HAP-1 (cell line): Measurements from ENCODE around the gene CATSPERB.
"Not testable (repeated sequence)": the region's sequence is repeated elsewhere in the genome, so short reads cannot be mapped to it uniquely, and the experiment has no call there.

Source experiments
- DNase-seq, 2 experiments: peaks; one replicate each; pipeline ENCODE4 v3.0.0-alpha.2; 2016 to 2020; ENCODE audit warnings: low spot score in 2 of 2
- H3K27me3 ChIP-seq: fragments of 250-450 bp; sonication (Bioruptor Pico); 2 replicates; pipeline ENCODE4 v1.5.1; 2020; ENCODE audit warnings: low read depth, mild to moderate bottlenecking, moderate library complexity
- H3K36me3 ChIP-seq: fragments of 250-450 bp; sonication (Bioruptor Pico); replicated peaks from 2 replicates; pipeline ENCODE4 v1.5.1; 2020; ENCODE audit warnings: mild to moderate bottlenecking
- H3K4me1 ChIP-seq: fragments of 250-450 bp; sonication (Bioruptor Pico); 2 replicates; pipeline ENCODE4 v1.5.1; 2020; ENCODE audit warnings: mild to moderate bottlenecking
- H3K4me3 ChIP-seq: fragments of 250-450 bp; sonication (Bioruptor Pico); 2 replicates; pipeline ENCODE4 v1.5.1; 2020; ENCODE audit warnings: mild to moderate bottlenecking, moderate library complexity
- H3K9me3 ChIP-seq: fragments of 250-450 bp; sonication (Bioruptor Pico); 2 replicates; pipeline ENCODE4 v1.5.1; 2020; ENCODE audit warnings: mild to moderate bottlenecking, moderate library complexity
- in situ Hi-C: fragments of 300-500 bp; cut with MboI; formaldehyde crosslinking; loops from 3 replicates; pipeline ENCODE4 v1.14.3; 2020; ENCODE audit warnings: low sequenced_read_pairs, inconsistent platforms, mixed read lengths

CATSPERB gene

GRCh38 chr14:91723501-91723900 lies 8.4 kb downstream of the CATSPERB start:
- H3K4me1 ChIP-seq = no peaks in the 10 kb centered on the region
- H3K27me3 ChIP-seq = no peaks in the 10 kb centered on the region
- H3K36me3 ChIP-seq = no peaks in the 10 kb centered on the region
- no peaks in the 10 kb centered on the region for H3K9me3 ChIP-seq
- DNase-seq = no peak
- no peak overlapping the region for H3K4me3 ChIP-seq
- in situ Hi-C loops = no loop called here

GRCh38 chr14:91722386-91722785 lies 9.5 kb downstream of the CATSPERB start:
- no peaks in the 10 kb centered on the region for H3K9me3 ChIP-seq
- in situ Hi-C loops = no loop called here
- DNase-seq = no peak

GRCh38 chr14:91719839-91720238 lies 12.0 kb downstream of the CATSPERB start:
- H3K36me3 ChIP-seq = no peaks in the 10 kb centered on the region
- no peaks in the 10 kb centered on the region for H3K27me3 ChIP-seq
- in situ Hi-C loops = no loop called here
- no peaks in the 10 kb centered on the region for H3K4me1 ChIP-seq
- DNase-seq = no peak
- no peak overlapping the region for H3K4me3 ChIP-seq
- H3K9me3 ChIP-seq = no peaks in the 10 kb centered on the region

More at GRCh38 chr14:91722386-91722785, 9.5 kb downstream of the CATSPERB start:
- no peaks in the 10 kb centered on the region for H3K4me1 ChIP-seq
- no peaks in the 10 kb centered on the region for H3K36me3 ChIP-seq
- H3K27me3 ChIP-seq = no peaks in the 10 kb centered on the region
- H3K4me3 ChIP-seq = no peak overlapping the region

DNA sequence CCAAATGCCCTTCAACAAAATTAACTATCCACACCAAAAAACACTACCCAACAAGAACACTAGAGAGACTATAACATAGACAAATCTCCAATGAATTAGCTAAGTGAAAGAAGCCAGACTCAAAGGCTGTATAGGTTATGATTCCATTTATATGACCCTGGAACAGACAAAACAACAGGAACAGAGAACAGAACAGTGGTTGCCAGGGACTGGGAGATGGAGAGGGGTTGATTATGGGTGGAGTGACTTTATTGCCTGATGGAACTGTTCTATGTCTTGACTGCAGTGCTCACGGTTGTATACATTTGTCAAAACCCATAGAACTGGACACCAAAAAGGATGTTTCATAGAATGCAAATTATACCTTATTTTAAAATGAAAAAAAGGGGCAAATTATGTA lies 14.9 kb downstream of the CATSPERB start:
- no peak overlapping the region for H3K4me3 ChIP-seq
- no peaks in the 10 kb centered on the region for H3K36me3 ChIP-seq
- H3K4me1 ChIP-seq = no peaks in the 10 kb centered on the region
- H3K27me3 ChIP-seq = no peaks in the 10 kb centered on the region
- H3K9me3 ChIP-seq = no peaks in the 10 kb centered on the region
- DNase-seq = no peak
- in situ Hi-C loops = no loop called here

- no peaks in the 10 kb centered on the region for H3K9me3 ChIP-seq
- H3K27me3 ChIP-seq = no peaks in the 10 kb centered on the region
- no peaks in the 10 kb centered on the region for H3K4me1 ChIP-seq
- DNase-seq = no peak
- H3K4me3 ChIP-seq = no peak overlapping the region
- H3K36me3 ChIP-seq = no peaks in the 10 kb centered on the region
- in situ Hi-C loops = no loop called here
These were observed 17.1 kb downstream of the CATSPERB start for GRCh38 chr14:91714805-91715204.

- H3K4me1 ChIP-seq = no peaks in the 10 kb centered on the region
- H3K9me3 ChIP-seq = no peaks in the 10 kb centered on the region
- H3K4me3 ChIP-seq = no peak overlapping the region
- DNase-seq = no peak
- in situ Hi-C loops = no loop called here
- no peaks in the 10 kb centered on the region for H3K27me3 ChIP-seq
- H3K36me3 ChIP-seq = no peaks in the 10 kb centered on the region
These were observed 23.1 kb downstream of the CATSPERB start for GRCh38 chr14:91708795-91709194.

GRCh38 chr14:91706996-91707395 lies 24.9 kb downstream of the CATSPERB start:
- H3K9me3 ChIP-seq = no peaks in the 10 kb centered on the region
- no peak overlapping the region for H3K4me3 ChIP-seq
- no peaks in the 10 kb centered on the region for H3K36me3 ChIP-seq
- H3K27me3 ChIP-seq = no peaks in the 10 kb centered on the region
- no peaks in the 10 kb centered on the region for H3K4me1 ChIP-seq
- in situ Hi-C loops = no loop called here
- no peak for DNase-seq

GRCh38 chr14:91694643-91695042 lies 37.2 kb downstream of the CATSPERB start:
- no peaks in the 10 kb centered on the region; the same call in 1 of the 2 replicates for H3K9me3 ChIP-seq
- H3K4me3 ChIP-seq = no peak overlapping the region
- no peaks in the 10 kb centered on the region for H3K27me3 ChIP-seq
- H3K4me1 ChIP-seq = no peaks in the 10 kb centered on the region
- no peaks in the 10 kb centered on the region for H3K36me3 ChIP-seq
- no peak for DNase-seq
- in situ Hi-C loops = no loop called here

GRCh38 chr14:91693346-91693745 lies 38.5 kb downstream of the CATSPERB start:
- H3K9me3 ChIP-seq = no peaks in the 10 kb centered on the region; the same call in 1 of the 2 replicates
- H3K27me3 ChIP-seq = no peaks in the 10 kb centered on the region
- no peaks in the 10 kb centered on the region for H3K36me3 ChIP-seq
- H3K4me3 ChIP-seq = no peak overlapping the region
- DNase-seq = no peak
- in situ Hi-C loops = no loop called here
- no peaks in the 10 kb centered on the region for H3K4me1 ChIP-seq

DNA sequence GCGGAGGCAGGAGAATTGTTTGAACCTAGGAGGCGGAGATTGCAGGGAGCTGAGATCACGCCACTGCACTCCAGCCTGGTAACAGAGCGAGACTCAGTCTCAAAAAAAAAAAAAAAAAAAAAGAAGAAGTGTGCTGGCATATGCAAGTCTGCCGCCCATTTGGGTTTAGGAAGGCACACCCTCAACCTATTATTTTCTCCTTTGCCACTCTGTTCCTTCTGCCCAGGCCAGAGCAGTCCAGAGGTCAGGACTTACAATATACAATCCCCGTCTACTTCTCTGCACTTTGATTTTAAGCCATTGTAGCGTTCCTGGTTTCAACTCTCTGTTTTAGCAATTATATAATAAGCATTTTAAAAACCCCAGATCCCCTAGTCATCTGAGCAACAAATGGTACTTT lies 39.8 kb downstream of the CATSPERB start:
- H3K4me1 ChIP-seq = no peaks in the 10 kb centered on the region
- in situ Hi-C loops = no loop called here

DNA sequence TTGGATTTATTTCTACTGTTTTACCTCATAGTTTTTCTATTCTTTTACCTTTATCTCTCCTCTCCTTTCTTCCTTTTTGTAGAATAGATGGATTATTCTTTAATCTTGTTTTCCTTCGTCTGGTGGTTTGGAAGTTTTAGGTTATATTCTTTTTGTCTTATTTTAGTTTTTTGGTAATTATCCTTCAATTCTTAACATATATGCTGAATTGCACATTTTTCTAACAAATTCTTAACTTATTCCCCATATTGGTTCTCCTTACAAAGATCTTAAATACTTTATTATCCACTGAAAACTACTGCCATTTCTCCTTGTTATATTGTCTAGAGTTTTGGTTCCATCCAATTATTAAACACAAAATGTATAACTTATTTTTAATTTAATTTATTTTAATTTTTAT lies 42.3 kb downstream of the CATSPERB start:
- Histone ChIP-seq H3K4me1 (no peaks in the 10 kb centered on the region), H3K36me3 (no peaks in the 10 kb centered on the region), H3K27me3 (no peaks in the 10 kb centered on the region), H3K4me3 (no peak overlapping the region), H3K9me3 (no peaks in the 10 kb centered on the region; the same call in 1 of the 2 replicates)
- DNase-seq = no peak
- in situ Hi-C loops = no loop called here

More for the DNA sequence above, 39.8 kb downstream of the CATSPERB start:
- H3K9me3 ChIP-seq = no peaks in the 10 kb centered on the region; the same call in 1 of the 2 replicates
- DNase-seq = no peak
- no peak overlapping the region for H3K4me3 ChIP-seq
- no peaks in the 10 kb centered on the region for H3K27me3 ChIP-seq
- H3K36me3 ChIP-seq = no peaks in the 10 kb centered on the region

DNA sequence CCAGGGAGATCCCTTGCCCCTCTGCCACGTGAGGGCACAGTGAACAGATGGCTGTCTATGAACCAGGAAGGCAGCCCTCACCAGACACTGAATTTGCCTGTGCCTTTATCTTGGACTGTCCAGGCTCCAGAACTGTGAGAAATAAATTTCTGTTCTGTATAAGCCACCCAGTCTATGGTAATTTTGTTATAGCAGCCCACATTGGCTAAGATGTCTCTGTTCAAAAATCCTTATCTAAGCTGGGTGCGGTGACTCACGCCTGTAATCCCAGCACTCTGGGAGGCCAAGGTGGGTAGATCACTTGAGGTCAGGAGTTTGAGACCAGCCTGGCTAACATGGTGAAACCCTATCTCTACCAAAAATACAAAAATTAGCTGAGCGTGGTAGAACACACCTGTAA lies 44.5 kb downstream of the CATSPERB start:
- H3K4me1 ChIP-seq, H3K36me3 ChIP-seq, DNase-seq, in situ Hi-C loops, H3K9me3 ChIP-seq, H3K27me3 ChIP-seq, H3K4me3 ChIP-seq: not testable (repeated sequence)

DNA sequence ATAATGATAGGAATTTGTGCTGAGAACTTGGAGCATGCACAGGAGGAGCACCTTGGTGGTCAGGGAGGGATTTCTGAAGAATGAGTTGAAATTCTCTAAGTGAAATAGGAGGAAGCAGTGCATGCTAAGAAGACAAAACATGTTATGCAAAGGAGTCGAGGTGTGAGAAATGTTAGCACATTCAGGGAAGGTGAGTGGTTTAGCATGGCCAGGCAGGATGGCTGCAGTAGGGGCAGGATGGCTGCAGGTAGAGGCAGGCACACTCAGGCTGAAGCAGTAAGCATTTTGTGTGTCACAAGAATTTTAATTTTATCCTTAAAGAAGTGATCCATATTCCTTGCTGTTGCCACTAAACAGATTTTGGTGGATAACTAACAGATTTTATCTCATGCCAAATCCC lies 46.3 kb downstream of the CATSPERB start:
- no peak for DNase-seq
- Histone ChIP-seq H3K4me3 (no peak overlapping the region), H3K36me3 (no peaks in the 10 kb centered on the region), H3K27me3 (no peaks in the 10 kb centered on the region), H3K9me3 (no peaks in the 10 kb centered on the region; the same call in 1 of the 2 replicates), H3K4me1 (peaks cover 3% of the 10 kb centered on the region; the same call in 1 of the 2 replicates)
- in situ Hi-C loops = no loop called here

- no peak for DNase-seq
- H3K9me3 ChIP-seq = peaks cover 11% of the 10 kb centered on the region
- no peaks in the 10 kb centered on the region for H3K36me3 ChIP-seq
- no peaks in the 10 kb centered on the region for H3K27me3 ChIP-seq
- H3K4me1 ChIP-seq = peaks cover 3% of the 10 kb centered on the region; the same call in 1 of the 2 replicates
- no peak overlapping the region for H3K4me3 ChIP-seq
- in situ Hi-C loops = no loop called here
These were observed 49.9 kb downstream of the CATSPERB start for GRCh38 chr14:91681893-91682563.

DNA sequence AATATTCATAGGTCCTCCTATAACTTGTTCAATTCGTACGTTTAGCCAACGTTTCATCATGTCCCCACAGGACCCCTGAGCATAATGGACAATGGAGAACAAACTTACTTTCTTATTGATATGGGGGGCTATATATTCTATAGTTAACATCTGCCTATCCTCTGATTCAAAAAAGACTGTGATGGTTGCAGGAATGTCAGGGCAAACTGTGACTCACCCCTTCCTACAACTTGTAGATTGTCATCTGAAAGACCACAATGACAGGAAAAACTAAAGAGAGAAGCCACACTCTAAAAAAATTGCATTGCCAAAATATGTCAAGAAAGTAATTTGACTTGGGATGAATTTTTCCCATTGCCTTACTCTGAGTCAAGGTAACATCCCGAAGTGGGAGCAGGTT lies 50.8 kb downstream of the CATSPERB start:
- no peak for DNase-seq
- H3K36me3 ChIP-seq = no peaks in the 10 kb centered on the region
- peaks cover 11% of the 10 kb centered on the region for H3K9me3 ChIP-seq
- no peaks in the 10 kb centered on the region for H3K27me3 ChIP-seq
- in situ Hi-C loops = no loop called here
- no peak overlapping the region for H3K4me3 ChIP-seq
- H3K4me1 ChIP-seq = peaks cover 3% of the 10 kb centered on the region; the same call in 1 of the 2 replicates
